ENCODE data around the gene CDC25C.
"Not testable (repeated sequence)": the region's sequence is repeated elsewhere in the genome, so short reads cannot be mapped to it uniquely, and the experiment has no call there.

The CDC25C gene

DNA sequence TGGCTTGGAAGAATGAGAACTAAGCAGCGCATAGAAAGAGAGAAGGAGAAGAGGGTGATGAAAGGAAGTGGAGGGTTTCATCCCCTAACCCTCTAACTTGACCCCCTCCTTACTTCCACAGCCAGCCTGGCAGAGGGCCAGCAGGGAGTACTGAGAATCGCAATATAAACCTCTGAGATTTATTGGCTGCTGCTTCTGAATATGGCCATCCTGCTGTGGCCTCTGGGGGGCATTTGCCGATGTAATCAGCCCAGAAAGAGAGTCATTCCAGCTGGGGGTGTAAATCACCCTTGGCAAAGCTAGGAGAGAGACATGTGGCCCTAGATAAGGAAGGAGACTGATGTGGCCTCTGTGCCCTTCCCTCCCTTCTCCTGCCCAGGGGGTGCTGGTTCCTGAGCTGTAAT, 56.2 kb downstream of the CDC25C start:
- DNase-seq: no peak

DNA sequence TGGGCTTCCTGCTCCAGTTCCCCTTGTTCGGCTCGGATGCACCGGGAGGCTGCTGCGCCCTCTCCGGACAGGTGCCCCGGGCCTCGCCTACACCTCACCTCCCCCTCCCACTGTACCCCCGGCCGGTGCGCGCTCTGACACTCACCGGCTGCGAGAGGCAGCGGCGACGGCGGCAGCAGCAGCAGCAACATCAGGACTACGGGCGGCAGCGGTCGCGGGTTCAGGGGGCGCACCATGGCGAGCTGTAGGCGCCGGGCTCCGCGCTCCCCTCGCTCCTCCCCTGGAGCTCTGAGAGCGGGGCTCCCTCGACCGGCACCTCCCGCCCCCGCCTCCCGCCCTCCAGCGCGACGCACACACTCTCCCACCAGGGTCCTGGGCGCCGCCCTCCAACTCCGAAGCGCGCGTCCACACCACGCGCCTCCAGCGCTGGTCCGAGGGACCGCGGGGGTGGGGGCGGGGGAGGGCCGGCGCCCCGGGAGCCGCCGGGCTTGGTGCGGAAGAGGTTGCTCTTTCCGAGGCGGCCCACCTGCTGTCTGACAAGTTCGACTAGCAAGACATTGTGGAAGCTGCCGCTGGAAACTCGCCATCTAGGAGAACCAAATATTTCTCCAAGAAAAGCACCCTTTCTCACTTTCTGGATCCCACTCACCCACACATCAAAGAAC, 57.3 kb downstream of the CDC25C start, which contains the start of gene GFRA3:
GFRA3 (minus strand) TSS at position 433 of the 665 bp plus-strand sequence; CDS start at position 236, 197 bp downstream.
- no peak for DNase-seq

DNA sequence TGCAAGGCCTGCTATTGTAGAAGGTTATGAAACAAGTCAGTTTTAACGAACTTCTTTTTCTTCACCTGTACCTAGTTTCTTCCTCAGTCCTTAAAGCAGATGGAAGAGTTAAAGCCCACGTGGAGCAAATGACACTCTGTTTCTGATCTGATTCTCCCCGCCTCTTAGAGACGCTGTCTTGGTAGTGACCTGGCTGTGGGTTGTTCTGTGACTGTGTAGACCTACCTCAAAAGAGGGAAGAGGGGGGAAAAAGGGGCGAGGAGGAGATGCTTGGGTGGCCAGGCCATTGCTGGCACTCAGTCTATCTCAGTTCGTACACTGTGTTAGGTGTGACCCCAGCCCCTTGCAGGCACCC, 57.8 kb downstream of the CDC25C start:
- DNase-seq: no peak

DNA sequence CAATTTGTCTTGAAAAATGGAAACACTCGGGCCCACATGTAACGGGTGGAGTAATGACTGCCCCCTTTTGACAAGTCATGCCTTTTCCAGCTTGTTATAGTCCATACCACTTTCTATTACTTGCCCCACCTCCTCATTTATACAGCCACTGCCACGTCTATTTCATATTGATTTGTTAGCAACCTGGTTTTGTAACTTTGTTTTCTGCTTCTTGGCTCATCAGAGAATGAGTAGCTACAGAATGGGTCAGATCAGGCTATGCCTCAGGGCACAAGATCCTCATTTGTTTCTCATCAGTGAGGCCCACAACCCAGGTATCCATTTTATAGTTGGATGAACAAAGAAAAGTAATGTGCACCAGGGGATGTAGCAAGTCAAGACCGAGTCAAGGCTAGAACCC, 58.9 kb downstream of the CDC25C start:
- DNase-seq: no peak

DNA sequence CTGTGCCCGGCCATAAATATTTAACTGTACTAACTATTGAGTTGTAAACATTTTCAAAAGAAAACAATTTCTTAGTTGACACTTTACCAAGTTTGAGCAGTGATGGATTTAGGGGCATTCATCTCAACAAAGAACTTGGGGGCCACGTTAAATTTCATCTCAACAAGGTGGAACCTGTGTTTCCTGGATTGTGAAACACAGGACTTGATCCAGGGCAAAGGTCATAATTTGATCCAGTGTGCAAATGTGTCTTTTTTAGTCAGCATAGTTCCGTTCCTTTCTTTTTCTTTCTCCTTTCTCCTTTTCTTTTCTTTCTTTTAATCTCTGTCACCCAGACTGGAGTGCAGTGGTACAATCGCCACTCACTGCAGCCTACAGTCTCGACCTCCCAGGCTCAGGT, 60.3 kb downstream of the CDC25C start:
- DNase-seq: no peak

DNA sequence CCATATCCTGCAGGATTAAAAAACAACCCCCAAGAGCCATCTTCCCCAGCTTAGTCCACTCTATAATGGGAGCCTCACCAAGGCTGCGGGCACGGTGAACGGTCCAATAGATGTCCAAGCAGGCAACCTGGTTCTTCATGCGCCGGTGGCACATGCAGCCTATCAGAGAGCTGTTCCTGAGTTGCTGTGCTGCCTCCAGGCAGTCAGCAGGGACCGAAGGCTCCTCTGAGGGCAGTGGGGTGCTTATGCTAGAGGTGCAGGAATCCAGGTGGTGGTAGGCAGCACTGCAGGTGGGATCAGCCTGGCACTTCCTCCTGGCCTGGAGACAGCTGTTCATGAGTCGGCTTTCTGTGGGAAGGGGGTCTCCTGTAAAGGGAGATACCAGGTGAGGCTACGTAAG, 67.4 kb downstream of the CDC25C start:
- DNase-seq: no peak

DNA sequence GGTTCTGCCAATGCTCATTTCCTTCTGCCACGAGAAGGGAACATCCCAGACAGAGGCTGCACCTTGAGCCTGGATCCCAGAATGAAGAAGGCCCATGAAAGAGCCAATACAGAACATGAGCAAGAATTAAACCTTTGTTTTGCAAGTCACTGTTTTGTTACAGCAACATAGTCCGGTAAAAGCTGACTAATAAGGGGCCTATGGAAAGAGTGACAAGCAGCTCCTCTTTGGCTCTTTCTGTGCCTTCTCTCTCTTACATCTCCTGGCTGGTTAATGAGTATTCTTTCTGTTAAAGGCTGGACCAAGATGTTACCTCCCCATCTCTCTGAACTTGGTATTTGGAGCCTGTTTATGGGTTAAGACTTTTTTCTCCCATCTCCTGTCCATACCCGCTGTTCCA, 68.0 kb downstream of the CDC25C start:
- no peak for DNase-seq

DNA sequence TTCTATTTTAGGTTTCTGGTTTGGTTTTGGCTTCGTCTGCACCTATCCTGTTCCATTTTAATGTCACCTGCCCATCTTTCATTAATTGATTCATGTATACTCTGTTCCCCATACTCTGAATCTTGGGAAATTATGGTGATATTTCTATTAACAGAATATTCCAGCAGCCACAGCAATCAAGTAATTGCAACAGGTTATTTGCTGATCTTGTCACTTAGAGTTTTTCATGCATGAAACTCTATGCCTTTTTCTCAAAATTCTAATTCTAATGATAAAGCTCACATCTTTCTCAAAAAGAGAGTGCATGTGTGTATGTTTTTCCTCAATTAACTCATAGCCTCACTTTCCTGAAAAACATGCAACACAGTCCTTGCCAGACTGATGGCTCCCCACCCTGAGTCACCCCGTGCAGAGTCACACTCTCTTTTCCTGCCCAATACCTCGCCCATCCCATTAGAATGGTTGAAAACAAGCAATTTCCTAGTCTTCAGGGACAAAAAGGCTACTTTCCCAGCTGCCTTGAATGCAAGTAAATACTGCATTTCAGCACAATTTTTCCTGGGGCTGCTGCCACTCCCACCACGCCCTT, 72.8 kb downstream of the CDC25C start:
- DNase-seq: no peak

DNA sequence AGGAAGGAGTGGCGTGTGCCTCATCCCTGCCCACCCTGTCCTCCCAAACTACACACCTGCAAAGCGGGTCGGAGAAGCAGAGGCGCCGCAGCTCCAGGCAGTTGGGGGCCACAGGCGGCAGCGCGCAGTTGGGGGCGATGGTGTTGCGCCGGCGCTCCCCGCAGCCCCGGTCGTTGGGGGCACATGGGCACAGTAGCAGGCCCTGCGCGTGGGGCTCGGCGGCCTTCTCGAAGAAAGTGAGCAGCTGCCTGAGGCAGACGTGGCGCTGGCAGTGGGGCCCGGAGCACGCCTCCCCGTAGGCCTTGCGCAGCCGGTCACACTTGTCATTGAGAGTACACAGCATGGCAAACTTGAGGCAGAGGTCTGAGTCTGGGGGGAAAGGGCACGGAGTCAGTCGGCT, 74.0 kb downstream of the CDC25C start:
- no peak for DNase-seq

DNA sequence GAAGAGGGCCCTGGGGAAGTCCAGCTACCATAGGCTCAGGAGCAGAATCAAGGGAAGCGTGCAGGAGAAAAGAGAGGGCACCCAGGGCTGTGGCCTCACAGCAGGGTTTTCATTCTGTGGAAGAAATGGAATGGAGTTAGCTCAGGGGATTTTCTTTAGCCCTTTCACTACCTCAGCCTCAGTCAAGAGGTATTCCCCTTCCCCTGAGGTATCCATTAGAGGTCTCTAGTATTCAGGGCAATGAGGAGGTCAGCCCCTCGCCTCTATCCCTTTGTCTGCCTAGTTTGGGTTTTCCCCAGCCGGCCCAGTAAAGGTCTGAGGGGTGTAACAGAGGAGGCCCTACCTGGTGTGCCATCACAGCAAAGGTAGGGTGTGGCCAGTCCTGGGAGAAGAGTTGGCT, 78.7 kb downstream of the CDC25C start:
- DNase-seq: no peak

DNA sequence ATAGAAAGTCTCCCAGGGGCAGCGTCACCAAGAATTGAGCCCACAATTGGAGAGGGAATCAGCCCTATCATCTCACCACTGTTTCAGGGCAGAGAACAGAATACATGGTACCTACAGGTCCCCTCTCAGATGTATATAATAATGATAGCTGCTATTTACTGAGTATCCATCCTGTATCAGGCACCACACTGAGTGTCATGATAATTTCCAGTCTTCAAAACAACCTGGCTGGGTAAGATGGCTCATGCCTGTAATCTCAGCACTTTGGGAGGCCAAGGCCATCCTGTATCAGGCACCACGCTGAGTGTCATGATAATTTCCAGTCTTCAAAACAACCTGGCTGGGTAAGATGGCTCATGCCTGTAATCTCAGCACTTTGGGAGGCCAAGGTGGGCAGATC, 83.8 kb downstream of the CDC25C start:
- not testable (repeated sequence) for DNase-seq

DNA sequence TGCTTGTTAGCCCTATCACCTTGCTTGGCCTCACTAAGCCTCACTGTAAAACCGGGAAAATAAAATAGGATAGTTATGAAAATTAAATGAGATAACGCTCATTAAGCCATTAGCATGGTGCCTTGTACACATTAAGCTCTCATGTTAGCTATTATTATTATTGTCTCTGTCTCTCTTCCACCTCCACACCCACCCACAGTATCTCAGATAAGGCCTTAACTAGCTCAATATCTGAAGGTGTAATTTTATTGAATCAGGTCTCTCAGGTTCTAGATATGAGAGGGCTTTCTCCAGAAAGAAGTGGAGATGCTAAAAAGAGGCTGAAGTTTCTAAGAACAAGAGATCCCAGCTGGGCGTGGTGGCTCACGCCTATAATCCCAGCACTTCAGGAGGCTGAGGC, 84.8 kb downstream of the CDC25C start:
- no peak for DNase-seq

DNA sequence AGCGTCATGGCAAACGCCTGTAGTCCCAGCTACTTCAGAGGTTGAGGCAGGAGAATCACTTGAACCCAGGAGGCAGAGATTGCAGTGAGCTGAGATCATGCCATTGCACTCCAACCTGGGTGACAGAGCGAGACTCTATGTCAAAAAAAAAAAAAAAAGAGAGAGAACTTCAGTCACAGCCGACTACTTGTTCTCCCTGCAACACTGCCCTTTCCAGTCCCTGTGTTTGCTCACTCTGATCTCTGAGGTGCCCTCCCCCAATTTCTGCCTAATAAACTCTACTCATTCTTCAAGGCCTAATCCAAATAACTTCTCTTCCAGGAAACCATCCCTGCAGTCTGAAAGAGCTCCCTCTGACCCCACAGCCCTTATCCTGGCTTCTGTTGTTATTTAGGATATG, 85.3 kb downstream of the CDC25C start:
- DNase-seq: no peak

DNA sequence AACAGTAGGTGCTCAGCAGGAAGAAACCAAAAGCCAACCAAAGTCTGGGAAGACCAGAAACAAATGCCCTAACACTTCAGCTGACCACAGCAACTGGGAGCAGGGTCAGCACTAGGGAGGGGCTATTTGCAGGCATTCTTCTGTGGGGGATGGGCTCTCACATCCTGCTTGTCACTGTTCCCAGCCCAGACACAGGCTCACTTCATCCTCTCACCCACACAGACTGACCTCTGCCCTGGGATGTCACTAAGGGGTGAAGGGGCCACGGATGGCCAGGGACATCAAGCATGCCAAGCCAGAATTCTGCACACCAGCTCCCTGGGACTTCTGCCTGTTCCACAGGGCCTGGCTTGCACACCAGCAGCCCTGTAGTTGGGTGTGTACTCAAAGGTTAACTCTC, 85.9 kb downstream of the CDC25C start:
- DNase-seq: no peak

DNA sequence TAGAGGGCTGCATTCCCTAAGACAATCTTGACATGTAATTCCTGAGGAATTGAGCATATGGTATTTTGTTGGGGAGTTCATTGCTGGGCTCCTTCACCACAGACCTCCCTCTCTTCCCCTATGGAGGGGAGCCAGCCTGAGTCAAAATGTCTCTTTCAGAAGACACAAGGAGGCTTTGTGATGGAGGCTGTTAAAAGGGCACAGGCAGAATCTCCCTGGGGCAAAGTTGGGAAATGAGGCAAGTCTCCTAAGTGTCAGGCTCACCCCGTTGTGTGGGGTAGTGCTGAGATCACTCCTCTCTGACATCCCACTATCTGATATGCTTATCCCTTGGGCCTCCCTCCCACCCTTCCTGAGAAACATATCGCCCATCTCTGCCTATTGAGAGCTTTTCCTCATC, 87.8 kb downstream of the CDC25C start:
- no peak for DNase-seq

DNA sequence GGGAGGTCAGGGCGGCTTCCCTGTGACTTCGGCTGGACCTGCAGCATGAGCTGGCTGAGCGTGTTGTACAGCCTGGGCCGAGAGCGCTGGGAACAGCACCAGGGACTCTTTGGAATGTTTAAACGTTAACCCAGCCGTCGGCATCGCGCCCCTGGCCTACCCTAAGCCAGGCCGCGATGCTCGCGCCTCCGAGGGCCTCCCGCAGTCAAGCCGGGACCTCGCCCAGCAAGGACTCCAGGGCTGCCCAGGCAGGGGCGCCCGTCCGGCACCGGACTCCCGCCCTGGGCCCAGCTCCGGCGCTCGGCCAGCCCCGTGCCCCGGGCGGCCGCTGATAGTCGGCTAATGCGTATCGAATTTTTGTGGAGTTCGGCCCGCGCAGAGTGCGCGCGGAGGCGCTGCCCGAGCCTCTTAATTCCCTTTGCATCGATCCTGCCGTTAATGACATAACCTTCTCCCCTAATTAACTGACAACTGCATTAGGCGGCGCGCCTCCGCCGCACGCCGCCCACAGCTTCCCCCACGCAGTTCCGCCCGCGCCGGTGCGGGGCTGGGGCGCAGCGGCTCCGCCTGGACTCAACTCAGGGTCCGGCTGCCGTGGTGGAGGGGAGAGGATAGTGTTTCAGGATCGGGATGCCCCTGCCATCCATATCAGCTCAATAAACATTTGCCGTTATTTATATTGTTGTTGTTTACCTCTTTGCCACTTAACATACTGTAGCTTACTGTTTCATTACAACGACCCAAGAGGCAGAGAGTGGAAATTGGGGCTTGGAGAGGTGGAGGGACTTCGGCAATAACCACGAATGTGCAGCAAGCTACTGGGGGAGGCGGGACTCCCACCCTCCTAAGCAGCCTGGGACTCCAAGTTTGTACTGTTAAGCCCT, 89.7 kb downstream of the CDC25C start:
- DNase-seq: no peak

DNA sequence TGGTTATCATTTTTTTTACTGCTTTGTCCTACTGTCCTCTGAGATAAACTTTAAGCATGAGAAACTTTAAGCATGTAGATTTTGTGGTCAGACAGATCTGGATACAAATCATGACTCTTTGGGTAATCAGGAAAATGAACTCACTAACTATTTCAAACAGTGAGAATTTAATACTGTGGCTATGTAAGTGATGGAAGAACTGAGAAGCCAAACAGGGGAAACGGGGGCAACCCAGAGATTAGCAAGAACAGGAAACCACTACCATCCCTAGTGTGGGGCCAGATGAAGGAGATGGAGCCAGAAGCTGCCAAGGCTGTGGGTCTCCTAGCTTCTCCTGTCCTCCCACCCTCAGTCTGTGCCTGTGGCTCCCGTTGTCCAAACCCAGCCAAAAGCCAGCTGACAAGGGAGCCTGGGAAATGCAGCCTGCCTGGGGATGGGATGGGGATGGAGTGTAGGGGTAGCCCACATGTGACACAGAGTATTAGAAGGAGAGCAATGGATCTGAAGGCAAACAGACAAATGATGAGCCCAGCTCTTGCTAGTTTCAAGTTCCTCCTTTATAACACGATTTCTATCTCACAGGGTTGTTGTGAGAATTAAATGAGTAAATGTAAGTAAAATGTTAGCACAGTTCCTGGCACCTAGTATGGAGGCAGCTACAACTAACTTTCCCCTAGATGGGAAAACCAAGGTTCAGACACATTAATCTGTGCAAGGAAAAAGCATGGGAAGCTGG, 90.8 kb downstream of the CDC25C start:
- DNase-seq: no peak

DNA sequence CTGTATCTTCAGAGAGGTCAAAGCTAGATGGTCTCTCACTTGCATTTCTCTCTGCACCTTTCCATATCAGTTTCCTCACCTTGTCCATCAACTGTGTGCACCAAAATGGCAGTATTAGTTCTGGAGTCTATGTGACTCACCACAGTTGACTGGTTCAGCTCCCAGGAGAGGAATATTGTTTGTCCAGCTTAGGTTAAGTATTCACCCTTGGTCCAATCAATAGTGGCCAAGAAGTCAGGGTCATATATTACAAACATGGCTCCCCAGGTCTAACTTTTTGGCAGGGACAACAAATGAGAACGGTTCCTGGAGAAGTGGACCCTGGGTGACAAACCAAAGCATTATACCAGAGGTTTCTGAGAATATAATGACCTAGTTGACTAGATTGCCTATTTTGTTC, 93.6 kb downstream of the CDC25C start:
- no peak for DNase-seq

All from AML-193 (cell line).